Left ventricle myocardium inferior (tissue), 1 donor: Measurements from ENCODE around the gene IKZF1. TPM values are rescaled to one million over a fixed set of nuclear protein-coding genes. Genes with fewer than 3 reads are reported as not detected.

Experiments
- DNase-seq: peaks from one replicate; pipeline ENCODE4 v3.0.0-alpha.2; 2020
- H3K27ac ChIP-seq: fragments of 200-600 bp; replicated peaks from 2 replicates; pipeline ENCODE4 v1.8.0; 2021
- H3K27me3 ChIP-seq: fragments of 200-600 bp; 2 replicates; pipeline ENCODE4 v1.8.0; 2021; ENCODE audit warnings: low read depth
- H3K36me3 ChIP-seq: fragments of 200-600 bp; 2 replicates; pipeline ENCODE4 v1.8.0; 2021
- H3K4me1 ChIP-seq: fragments of 200-600 bp; 2 replicates; pipeline ENCODE4 v1.8.0; 2021
- H3K4me3 ChIP-seq: fragments of 200-600 bp; 2 replicates; pipeline ENCODE4 v1.8.0; 2021; ENCODE audit warnings: mild to moderate bottlenecking, moderate library complexity
- H3K9me3 ChIP-seq: fragments of 200-600 bp; replicated peaks from 2 replicates; pipeline ENCODE4 v1.8.0; 2021
- intact Hi-C: fragments of 100-400 bp; cut with micrococcal nuclease; formaldehyde crosslinking; loops from one replicate; pipeline ENCODE4 v1.11.0; 2022
- total RNA-seq: library from RNA; stranded (reverse); fragmentation: NEBNext Ultra II Directional; extraction: Animal tissue kit (Norgen Biotek cat#: 25700); gene quantifications from one replicate; pipeline ENCODE4 v1.2.1, GENCODE V29; 2021
- TF ChIP-seq, protein P1 (sequence below): fragments of 200-600 bp; IDR thresholded peaks from 2 replicates; pipeline ENCODE4 v1.8.0; 2021; ENCODE audit warnings: antibody characterized with exemption, mild to moderate bottlenecking, borderline replicate concordance
- donor health status: DM: no; HTN: yes; CAD: no; lungs with severe emphysema.

Gene IKZF1
- total RNA-seq, 1 donor from 2014 or later: 2.1 TPM

DNA sequence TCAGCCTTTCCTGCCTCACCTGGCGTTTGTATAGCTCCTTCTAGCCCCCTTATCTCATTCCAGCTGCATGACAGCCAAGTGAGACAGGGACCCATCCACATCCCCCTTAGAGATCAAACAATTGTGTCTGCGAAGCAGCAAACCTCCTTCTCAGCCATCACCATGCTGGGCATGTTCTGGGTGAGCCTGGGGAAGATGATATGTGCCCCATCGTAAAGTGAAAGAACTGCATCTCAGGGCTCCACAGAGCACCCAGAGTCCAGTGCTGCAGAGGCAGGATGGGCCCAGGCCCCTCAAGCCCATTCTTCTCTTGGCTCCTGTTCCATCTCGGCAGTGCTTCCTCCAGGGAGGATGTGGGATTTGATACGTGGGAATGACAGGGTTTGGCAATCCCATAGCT, 102.4 kb downstream of the IKZF1 start:
- TF ChIP-seq, protein P1, sequence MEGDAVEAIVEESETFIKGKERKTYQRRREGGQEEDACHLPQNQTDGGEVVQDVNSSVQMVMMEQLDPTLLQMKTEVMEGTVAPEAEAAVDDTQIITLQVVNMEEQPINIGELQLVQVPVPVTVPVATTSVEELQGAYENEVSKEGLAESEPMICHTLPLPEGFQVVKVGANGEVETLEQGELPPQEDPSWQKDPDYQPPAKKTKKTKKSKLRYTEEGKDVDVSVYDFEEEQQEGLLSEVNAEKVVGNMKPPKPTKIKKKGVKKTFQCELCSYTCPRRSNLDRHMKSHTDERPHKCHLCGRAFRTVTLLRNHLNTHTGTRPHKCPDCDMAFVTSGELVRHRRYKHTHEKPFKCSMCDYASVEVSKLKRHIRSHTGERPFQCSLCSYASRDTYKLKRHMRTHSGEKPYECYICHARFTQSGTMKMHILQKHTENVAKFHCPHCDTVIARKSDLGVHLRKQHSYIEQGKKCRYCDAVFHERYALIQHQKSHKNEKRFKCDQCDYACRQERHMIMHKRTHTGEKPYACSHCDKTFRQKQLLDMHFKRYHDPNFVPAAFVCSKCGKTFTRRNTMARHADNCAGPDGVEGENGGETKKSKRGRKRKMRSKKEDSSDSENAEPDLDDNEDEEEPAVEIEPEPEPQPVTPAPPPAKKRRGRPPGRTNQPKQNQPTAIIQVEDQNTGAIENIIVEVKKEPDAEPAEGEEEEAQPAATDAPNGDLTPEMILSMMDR: no peak
- Histone ChIP-seq H3K4me3 (no peak overlapping the region), H3K9me3 (no peaks in the 10 kb centered on the region), H3K27me3 (peaks cover 79% of the 10 kb centered on the region), H3K4me1 (no peaks in the 10 kb centered on the region), H3K36me3 (no peaks in the 10 kb centered on the region), H3K27ac (no peak overlapping the region)
- DNase-seq: no peak
- intact Hi-C loops: no loop called here

DNA sequence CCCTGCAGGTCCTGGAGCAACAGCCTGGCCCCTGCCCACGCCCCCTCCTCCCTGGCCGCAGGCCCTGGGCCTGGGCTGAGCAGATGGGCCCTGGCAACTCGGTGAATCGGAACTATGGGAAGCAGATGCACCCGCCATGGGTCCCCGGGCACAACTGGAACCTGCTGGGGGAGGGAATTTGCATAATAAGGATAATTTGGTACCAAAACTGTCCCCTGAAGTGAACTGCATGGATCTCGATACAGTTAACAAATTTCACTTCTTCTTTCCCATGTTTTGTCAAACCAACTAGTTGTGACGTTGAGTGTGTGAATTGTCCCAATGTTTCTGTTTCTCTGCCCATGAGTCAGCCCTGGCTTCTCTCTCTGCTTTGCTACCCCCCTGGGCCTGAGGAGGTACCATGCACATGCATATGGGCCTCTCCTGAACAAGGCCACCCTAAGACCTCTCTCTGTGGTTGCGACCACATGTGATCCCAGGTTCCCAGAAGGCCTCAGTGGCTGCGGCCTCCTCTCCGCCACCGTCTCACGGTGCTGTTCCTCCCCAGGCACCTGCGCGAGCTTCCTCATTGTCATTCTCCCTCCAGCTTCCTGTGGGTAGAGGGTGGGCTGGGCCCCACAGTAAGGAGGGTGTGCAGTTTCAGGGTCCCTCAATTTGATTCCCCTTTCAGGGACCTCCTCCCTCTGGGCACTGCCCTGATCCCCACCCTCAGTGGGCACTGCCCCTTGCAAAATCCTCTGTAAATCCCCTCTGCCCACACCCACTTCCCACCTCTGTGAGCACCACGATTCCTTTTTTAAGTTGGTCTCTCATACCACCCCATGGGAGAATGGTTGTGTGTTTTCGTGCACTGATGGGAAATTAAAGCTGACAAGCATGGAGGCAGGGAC, 105.6 kb downstream of the IKZF1 start:
- no peak overlapping the region for H3K4me3 ChIP-seq
- peaks cover 54% of the 10 kb centered on the region for H3K27me3 ChIP-seq
- H3K36me3 ChIP-seq: no peaks in the 10 kb centered on the region
- TF ChIP-seq, protein P1: no peak
- intact Hi-C loops: no loop called here
- H3K27ac ChIP-seq: no peak overlapping the region
- no peaks in the 10 kb centered on the region for H3K4me1 ChIP-seq
- DNase-seq: no peak
- no peaks in the 10 kb centered on the region for H3K9me3 ChIP-seq

DNA sequence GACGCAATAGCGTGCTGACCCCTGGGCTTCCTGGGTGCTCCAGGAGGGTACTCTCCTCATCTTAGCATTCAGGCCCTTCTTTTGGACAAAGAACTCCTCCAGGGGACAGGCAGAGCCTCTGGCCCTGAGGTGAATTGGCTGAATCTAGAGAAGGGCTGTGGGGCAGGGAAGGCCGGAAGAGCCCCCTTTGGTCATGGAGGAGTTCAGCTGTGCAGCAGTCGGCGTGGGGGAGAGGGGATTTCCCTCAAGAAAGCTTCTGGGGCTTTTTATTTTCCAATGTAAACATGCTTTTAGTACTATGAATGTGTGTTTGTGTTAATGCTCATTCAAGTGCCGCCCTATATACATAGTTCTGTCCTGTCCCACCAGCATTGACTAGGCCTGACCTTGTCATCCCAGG, 106.8 kb downstream of the IKZF1 start:
- DNase-seq: no peak
- intact Hi-C loops: no loop called here

DNA sequence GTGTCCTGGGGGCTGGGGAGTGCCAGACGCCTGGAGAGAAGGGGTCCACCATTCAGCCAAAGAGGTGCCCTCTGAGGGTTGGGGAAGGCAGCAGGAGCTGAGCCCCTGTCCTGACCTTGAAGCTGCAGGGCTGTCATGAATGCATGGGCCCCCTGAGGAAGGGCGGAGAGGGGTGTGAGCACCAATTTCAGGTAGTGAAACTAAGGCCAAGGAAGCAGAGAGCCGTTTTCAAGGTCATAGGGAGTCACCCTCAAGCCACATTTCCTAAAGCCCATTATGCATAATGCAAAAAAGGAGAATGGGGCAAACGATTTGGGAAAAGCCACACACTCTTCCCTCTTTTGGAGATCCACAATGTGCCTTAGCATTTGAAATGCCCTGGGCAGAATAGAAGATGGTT, 108.5 kb downstream of the IKZF1 start:
- TF ChIP-seq, protein P1: no peak
- no peak for DNase-seq
- Histone ChIP-seq H3K4me1 (no peaks in the 10 kb centered on the region), H3K27me3 (peaks cover 26% of the 10 kb centered on the region), H3K9me3 (no peaks in the 10 kb centered on the region), H3K4me3 (no peak overlapping the region), H3K27ac (no peak overlapping the region), H3K36me3 (no peaks in the 10 kb centered on the region)
- intact Hi-C loops: no loop called here

More for the DNA sequence above, 106.8 kb downstream of the IKZF1 start:
- H3K4me3 ChIP-seq: no peak overlapping the region
- no peaks in the 10 kb centered on the region for H3K36me3 ChIP-seq
- peaks cover 42% of the 10 kb centered on the region for H3K27me3 ChIP-seq
- no peak overlapping the region for H3K27ac ChIP-seq
- H3K4me1 ChIP-seq: no peaks in the 10 kb centered on the region
- TF ChIP-seq, protein P1: no peak
- no peaks in the 10 kb centered on the region for H3K9me3 ChIP-seq

DNA sequence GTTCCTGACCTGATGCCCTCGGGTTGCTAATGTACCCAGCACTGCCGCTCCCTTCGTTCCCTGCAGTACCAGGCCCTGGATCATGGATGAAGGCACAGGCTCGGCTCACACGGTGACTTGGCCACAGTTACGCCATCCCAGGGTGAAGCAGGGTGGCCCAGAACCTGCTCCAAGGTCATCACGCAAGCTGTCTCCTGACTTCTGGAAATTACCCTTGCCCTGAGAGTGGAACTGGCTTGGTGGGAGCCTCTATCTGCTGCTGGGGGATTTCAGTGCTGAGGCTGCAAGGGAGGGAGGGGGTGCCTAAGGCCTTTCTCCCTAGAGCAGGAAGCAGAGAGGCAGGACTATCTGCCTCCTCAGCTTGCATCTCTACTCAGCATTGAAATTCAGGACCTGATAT, 109.0 kb downstream of the IKZF1 start:
- Histone ChIP-seq H3K4me1 (no peaks in the 10 kb centered on the region), H3K4me3 (no peak overlapping the region), H3K36me3 (no peaks in the 10 kb centered on the region), H3K9me3 (no peaks in the 10 kb centered on the region), H3K27ac (no peak overlapping the region), H3K27me3 (peaks cover 20% of the 10 kb centered on the region)
- intact Hi-C loops: no loop called here
- DNase-seq: no peak
- TF ChIP-seq, protein P1: no peak
